Skeletal muscle tissue (tissue), 4 donors: Measurements from ENCODE around the gene FAF1. TPM values are rescaled to one million over a fixed set of nuclear protein-coding genes. Genes with fewer than 3 reads are reported as not detected.

Experiments
- H3K27ac ChIP-seq: one replicate; pipeline ENCODE4 v1.7.0; 2013; ENCODE audit warnings: mild to moderate bottlenecking, low read depth, low read length, inconsistent platforms
- H3K27me3 ChIP-seq, 3 donors: one replicate each; pipeline ENCODE4 v1.7.0; 2013; ENCODE audit warnings: low read length in 3 of 3; ENCODE audit not compliant: control insufficient read depth in 3 of 3, insufficient read depth in 3 of 3
- H3K36me3 ChIP-seq, 3 donors: one replicate each; pipeline ENCODE4 v1.7.0; 2013; ENCODE audit warnings: low read length in 3 of 3; ENCODE audit not compliant: control insufficient read depth in 3 of 3, insufficient read depth in 3 of 3
- H3K4me1 ChIP-seq, 3 donors: one replicate each; pipeline ENCODE4 v1.7.0; 2013; ENCODE audit warnings: low read length in 3 of 3, mild to moderate bottlenecking in 3 of 3; ENCODE audit not compliant: control insufficient read depth in 3 of 3, insufficient read depth in 3 of 3
- H3K4me3 ChIP-seq, 3 donors: one replicate each; pipeline ENCODE4 v1.7.0; 2013; ENCODE audit warnings: low read length in 3 of 3
- H3K9ac ChIP-seq, 3 donors: one replicate each; pipeline ENCODE4 v1.7.0; 2013; ENCODE audit warnings: low read length in 3 of 3, mild to moderate bottlenecking in 3 of 3, moderate library complexity in 2 of 3, low read depth in 1 of 3
- H3K9me3 ChIP-seq, 3 donors: one replicate each; pipeline ENCODE4 v1.7.0; 2013; ENCODE audit warnings: low read length in 3 of 3; ENCODE audit not compliant: control insufficient read depth in 3 of 3
- total RNA-seq: library from RNA; depleted of rRNA; stranded (reverse); fragments of >200 nt; gene quantifications from one replicate; pipeline ENCODE4 v1.2.3, GENCODE V29; 2014
- donor health status: Osteomylitis.

The FAF1 gene
- total RNA-seq, 1 donor from 2014 or later = 41.2 TPM

DNA sequence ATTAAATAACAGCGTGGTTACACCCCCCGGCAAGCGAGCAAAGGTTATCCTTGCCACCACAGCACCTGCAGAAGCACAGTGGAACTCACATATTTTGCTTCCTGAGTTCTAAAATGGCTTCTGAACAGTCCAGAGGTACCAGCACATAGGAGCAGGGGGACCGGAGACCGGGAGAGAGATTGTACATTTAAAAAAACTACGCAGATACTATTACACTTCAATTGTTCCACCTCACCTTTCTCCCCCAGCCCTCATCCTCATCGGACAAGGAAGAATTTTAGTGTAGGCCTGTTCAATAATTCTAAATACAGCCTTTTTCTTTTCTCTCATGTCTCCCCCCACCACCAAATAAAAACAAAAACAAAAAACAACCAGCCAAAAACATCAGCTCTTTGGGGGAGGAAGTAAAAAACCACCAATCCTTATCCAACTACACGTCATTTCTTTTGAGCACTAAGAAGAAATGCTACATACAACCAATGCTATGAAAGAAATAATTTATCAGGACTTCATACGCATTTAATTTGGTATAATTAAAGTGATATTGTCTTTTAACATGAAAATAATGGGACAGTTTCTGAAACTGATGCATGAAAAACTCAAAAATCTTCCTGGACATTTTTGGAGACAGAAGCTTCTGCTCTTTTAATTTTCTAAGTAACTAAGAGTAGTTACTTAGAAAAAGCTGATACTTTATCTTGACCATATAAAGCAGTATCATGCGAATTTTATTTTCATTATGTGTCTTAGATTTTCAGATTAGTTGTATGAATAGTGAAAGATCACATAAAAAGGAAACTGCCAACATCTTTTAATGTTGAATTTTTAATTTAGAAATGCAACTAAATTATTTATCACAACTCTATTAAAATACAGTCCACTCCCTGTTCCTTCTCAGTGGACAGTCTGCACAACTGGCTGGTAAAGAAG lies 19.1 kb upstream of the FAF1 start:
- Histone ChIP-seq H3K27me3 (no peaks in the 10 kb centered on the region), H3K36me3 (no peaks in the 10 kb centered on the region), H3K4me1 (peaks cover 4 to 12% (median 8%) of the 10 kb centered on the region in 3 donors), H3K9me3 (no peaks in the 10 kb centered on the region), H3K9ac (peak overlapping the region; percentile 87 to 96 (median 95)), H3K27ac (peak overlapping the region; percentile 97), H3K4me3 (peak overlapping the region; percentile 81 to 89 (median 85))

DNA sequence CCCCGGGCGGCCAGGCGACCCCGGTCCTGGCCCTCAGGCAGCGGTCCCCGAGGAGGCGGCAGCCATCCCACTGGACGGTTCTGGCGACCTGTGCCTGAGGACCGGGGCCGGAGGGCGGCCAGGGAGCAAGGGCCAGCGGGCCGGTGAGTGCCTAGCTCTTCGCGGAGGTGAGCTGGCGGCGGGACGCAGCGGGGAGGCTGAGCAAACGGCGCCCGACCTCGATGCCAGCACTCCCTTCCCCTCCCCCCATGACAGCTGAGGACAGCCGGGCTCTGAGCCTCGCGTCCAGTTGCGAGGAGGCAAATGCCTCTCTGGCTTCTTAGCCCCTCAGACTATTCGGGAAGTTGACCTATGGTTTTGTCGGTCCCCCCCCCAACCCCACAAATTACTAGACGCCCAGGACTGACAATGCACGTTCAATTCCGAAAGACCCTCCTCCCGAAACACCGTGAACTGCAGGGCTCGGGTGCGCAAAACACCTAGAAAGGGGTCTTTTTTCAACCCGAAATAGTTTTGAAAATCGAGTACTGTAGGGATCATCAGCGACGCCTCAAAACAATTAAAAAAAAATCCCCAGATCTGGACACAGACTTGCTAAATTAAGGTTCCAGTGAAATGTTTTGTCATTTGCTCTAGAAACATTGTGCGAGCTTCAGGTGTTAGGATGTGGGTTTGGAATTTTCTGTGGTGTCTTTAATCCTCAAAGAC lies 18.2 kb upstream of the FAF1 start:
- Histone ChIP-seq H3K9me3 (no peaks in the 10 kb centered on the region), H3K27me3 (no peaks in the 10 kb centered on the region), H3K4me3 (peak overlapping the region; percentile 81 to 89 (median 85)), H3K9ac (peak overlapping the region; percentile 87 to 96 (median 95)), H3K36me3 (no peaks in the 10 kb centered on the region), H3K27ac (peak overlapping the region; percentile 97), H3K4me1 (peaks cover 4 to 16% (median 8%) of the 10 kb centered on the region in 3 donors)

DNA sequence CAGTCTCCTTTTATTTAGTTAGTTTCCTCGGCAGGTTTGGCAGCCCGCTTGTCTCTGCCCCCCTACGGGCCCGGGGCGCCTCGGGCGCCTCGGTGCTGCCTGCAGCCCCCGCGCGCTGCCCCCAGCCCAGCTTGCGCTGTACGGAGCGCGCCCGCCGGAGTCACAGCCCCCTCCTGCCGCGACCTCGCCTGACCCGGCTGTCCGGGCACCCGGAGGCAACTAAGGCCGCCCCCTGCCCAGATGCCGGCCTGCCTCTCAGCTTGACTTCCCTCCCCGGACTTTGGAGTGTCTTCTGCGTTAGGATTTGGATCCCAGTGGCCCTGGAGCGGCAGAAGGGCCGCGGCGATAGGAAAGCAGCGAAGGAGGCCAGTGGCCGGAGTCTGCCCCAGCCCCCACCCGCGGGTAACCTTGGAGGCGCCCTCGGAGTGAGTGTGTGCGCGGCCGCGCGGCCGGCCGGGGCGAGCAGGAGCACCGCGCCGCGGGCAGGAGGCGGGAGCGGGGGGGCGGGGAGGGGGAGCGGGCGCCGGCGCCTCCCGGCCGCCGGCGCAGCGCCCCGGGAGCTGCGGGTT lies 17.6 kb upstream of the FAF1 start:
- Histone ChIP-seq H3K4me1 (peaks cover 4 to 19% (median 8%) of the 10 kb centered on the region in 3 donors), H3K9ac (peak overlapping the region; percentile 89 to 96 (median 95)), H3K4me3 (peak overlapping the region; percentile 81 to 87 (median 85)), H3K27me3 (no peaks in the 10 kb centered on the region), H3K36me3 (no peaks in the 10 kb centered on the region), H3K9me3 (no peaks in the 10 kb centered on the region), H3K27ac (peak overlapping the region; percentile 97)

DNA sequence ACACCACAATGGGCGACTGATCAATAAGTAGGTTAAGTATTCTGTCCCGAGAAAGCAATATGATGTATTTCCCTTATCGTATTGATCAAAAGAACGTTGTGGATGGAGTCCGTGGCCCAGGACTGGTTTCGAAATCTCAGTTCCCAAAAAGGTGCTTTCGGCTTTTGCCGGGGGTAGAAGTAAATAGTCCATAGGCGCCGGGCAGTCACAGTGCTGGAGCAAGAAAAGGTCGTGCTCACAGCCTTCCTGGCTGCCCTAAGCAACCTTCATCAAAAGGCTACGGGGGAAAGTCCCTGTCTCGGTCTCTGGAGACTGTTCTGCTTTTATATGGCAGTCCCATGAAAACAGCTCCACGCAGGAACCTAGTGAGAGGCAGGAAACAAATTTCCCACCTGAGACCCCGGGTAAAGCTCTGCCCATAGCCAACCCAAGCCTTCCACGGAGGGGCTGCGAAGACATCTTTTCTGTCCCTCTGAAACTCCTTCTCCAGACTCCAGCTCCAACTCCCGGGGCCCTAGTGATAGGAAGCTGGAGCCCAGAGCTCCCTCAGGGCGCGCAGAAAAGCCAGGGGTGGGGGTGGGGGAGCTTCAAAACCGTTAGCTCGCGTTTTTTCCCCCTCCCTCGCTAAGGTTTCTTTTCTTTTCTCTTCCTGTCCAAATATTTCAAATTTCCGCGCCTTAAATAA lies 17.0 kb upstream of the FAF1 start:
- Histone ChIP-seq H3K27me3 (no peaks in the 10 kb centered on the region), H3K4me3 (peak overlapping the region; percentile 81 to 87 (median 85)), H3K9me3 (no peaks in the 10 kb centered on the region), H3K9ac (peak overlapping the region; percentile 89 to 96 (median 95)), H3K4me1 (peaks cover 4 to 17% (median 8%) of the 10 kb centered on the region in 3 donors), H3K27ac (peak overlapping the region; percentile 97), H3K36me3 (no peaks in the 10 kb centered on the region)

DNA sequence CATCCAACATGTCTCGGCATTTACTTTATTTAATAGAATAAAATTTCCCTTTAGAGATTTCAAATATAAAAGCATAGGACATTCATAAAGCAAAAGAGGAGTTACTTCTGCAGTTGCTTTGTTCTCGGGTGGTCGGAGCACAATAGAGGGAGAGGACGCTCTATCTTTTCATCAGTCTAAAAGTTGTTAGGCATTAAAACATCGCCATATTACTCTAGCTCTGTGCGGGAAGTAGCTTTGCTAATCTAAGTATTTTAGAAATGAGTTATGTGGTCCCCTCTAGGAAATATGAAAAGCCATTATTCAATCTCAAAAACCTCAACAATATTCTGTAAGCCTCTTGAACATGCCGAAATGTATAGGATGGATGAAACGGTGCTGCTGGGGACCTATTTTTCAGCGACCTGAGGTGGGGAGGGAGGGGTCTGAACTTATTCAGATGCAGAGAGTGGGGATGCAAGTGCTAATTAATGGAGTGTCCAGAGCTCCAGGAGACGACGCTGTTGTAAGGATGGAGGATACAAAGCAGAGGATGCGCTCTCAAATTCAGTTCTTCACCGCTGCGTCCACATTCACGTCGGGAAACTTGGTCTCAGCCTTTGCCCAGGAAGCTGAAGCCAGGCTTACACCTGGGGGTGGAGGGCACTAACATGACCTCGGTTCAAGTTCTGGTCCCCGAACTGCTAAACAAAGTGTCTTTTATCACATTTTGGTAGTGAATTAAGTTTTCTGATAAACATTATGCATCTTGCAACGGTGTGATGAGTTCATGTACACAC lies 16.2 kb upstream of the FAF1 start:
- Histone ChIP-seq H3K27ac (peak overlapping the region; percentile 97), H3K9ac (peak overlapping the region; percentile 89 to 96 (median 95)), H3K4me1 (peaks cover 4 to 16% (median 8%) of the 10 kb centered on the region in 3 donors)

DNA sequence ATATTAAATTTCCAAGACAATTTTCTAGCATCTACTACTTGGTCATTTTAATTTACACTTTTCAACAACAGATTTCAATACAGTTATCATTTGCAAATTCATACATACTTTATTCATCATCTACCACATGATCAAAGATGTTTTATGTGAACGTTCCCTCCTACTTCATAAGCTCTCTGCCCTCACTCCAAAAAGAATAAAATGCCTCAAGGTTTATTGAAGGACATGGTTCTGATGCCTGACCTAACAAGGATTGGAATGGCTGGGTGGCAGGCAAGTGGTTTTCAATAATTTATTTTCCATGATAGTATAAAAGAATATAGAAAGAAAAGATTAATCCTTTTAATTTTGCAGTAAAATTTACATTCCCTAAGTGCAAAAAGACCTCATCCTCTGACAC lies 15.4 kb upstream of the FAF1 start:
- Histone ChIP-seq H3K27me3 (no peaks in the 10 kb centered on the region), H3K9me3 (no peaks in the 10 kb centered on the region), H3K4me1 (peaks cover 4 to 17% (median 15%) of the 10 kb centered on the region in 3 donors), H3K36me3 (no peaks in the 10 kb centered on the region), H3K4me3 (no peak overlapping the region), H3K9ac (no peak overlapping the region), H3K27ac (no peak overlapping the region)

More for the DNA sequence above, 16.2 kb upstream of the FAF1 start:
- peak overlapping the region; percentile 81 to 87 (median 85) for H3K4me3 ChIP-seq
- no peaks in the 10 kb centered on the region for H3K27me3 ChIP-seq
- no peaks in the 10 kb centered on the region for H3K9me3 ChIP-seq
- no peaks in the 10 kb centered on the region for H3K36me3 ChIP-seq

DNA sequence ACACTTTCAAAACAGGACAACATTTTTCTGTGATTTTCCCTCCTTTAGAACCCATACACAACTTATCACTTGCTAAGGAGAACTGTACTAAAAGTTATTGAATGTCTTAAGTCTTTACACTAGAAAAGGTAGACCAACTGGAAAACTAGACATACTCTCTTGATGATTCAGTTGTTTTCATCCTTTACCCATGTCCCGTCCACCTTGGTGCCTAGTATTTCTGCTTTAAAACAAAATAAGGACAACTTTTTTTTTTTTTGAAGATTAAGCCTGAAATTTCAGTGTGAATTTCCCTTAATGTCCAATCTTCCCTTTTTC lies 14.5 kb upstream of the FAF1 start:
- Histone ChIP-seq H3K4me1 (peaks cover 4 to 23% (median 17%) of the 10 kb centered on the region in 3 donors), H3K4me3 (no peak overlapping the region), H3K9me3 (no peaks in the 10 kb centered on the region), H3K27me3 (no peaks in the 10 kb centered on the region), H3K36me3 (no peaks in the 10 kb centered on the region), H3K27ac (no peak overlapping the region), H3K9ac (no peak overlapping the region)

DNA sequence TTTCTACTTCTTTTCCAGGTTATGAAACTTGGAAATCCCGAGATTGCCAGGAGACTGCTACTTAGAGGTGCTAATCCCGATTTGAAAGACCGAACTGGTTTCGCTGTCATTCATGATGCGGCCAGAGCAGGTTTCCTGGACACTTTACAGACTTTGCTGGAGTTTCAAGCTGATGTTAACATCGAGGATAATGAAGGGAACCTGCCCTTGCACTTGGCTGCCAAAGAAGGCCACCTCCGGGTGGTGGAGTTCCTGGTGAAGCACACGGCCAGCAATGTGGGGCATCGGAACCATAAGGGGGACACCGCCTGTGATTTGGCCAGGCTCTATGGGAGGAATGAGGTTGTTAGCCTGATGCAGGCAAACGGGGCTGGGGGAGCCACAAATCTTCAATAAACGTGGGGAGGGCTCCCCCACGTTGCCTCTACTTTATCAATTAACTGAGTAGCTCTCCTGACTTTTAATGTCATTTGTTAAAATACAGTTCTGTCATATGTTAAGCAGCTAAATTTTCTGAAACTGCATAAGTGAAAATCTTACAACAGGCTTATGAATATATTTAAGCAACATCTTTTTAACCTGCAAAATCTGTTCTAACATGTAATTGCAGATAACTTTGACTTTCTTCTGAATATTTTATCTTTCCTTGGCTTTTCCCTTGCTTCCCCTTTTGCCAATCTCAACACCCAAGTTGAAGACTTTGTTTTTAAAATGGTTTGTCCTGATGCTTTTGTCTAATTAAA lies 14.0 kb upstream of the FAF1 start:
- Histone ChIP-seq H3K36me3 (no peaks in the 10 kb centered on the region), H3K9ac (peak overlapping the region in 2 of 3 donors; percentile 7 to 51), H3K4me3 (peak overlapping the region in 2 of 3 donors; percentile 38 to 40), H3K4me1 (peaks cover 4 to 27% (median 17%) of the 10 kb centered on the region in 3 donors), H3K27me3 (no peaks in the 10 kb centered on the region), H3K9me3 (no peaks in the 10 kb centered on the region), H3K27ac (no peak overlapping the region)
